GM15510 (cell line): ENCODE results near the gene TMEM151A.

Experiments used
- POLR2A ChIP-seq: IDR thresholded peaks from 3 replicates; pipeline ENCODE4 v1.6.1; 2011; ENCODE audit warnings: borderline replicate concordance; ENCODE audit not compliant: insufficient read length; ENCODE audit errors: extremely low read depth

TMEM151A gene

GRCh38 chr11:66291706-66292542 is at the start of gene TMEM151A:
Gene TMEM151A, plus strand, starts transcription at chr11:66291894. Its CDS starts 120 bp downstream, at chr11:66292014.
- TF ChIP-seq POLR2A, result no peak

GRCh38 chr11:66242095-66242765 is 49.5 kb upstream of the TMEM151A start:
- no peak for TF ChIP-seq POLR2A

DNA sequence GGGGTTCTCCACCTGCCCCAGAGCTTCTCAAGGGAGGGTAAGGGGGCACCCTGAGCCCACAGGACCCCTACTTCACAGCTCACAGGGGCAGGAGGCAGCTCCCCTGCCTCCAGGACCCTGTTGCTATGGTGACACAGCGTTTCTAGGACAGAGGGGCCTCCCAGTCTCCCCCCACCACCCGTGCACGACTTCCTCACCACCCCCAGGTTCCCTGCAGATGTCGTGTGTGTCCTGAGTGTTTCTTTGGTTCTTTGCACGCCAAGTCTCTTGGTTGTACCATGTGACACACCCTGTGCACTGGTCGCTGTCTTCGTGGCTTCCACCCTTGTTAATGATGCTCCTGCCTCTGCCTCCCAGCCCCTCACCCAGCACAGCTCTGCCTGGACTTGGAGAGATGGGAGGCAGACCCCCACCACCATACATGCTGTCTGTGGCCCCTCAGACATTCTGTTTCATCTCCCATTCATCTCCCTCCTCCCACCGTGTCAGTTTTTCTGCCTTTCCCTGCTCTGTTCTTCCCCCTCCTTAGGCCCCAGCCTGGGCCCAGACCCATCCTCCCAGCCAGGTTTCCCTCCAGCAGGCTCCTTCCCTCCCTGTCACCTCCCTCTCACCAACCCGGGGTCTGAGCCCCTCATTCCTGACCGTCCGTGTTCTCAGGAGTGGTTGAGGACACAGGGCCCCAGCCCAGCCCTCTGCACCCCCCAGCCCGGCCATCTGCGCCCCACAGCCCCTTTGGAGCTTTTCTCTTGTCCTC is 47.7 kb upstream of the TMEM151A start:
- TF ChIP-seq POLR2A, result no peak

GRCh38 chr11:66247295-66247694 is 44.4 kb upstream of the TMEM151A start:
- TF ChIP-seq POLR2A, result no peak

DNA sequence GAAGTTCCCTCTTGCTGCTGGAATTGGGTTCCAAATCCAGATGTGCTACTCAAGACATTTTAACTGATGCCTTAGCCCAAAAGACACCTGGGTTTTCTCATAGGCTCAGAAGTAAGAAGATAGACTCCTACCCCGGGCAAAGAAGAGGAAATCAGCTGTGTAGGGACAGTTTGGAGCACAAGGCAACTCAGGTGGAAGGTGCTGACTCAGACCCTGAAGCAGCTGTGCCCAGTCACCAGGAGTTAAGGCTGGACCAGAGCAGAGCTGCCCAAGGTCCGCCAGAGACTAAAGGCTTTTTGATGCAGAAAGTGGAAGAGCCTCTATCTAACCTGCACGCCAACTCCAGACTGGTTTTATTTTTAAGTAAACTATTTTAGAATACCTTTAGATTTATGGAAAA is 43.9 kb upstream of the TMEM151A start:
- TF ChIP-seq POLR2A, result no peak

GRCh38 chr11:66248903-66249302 is 42.8 kb upstream of the TMEM151A start:
- no peak for TF ChIP-seq POLR2A

- no peak for TF ChIP-seq POLR2A
These were observed 39.9 kb upstream of the TMEM151A start for GRCh38 chr11:66251809-66252208.

- no peak for TF ChIP-seq POLR2A
These were observed 33.2 kb upstream of the TMEM151A start for GRCh38 chr11:66258473-66258893.

- TF ChIP-seq POLR2A, result no peak
These were observed 32.5 kb upstream of the TMEM151A start for GRCh38 chr11:66259225-66259624.

DNA sequence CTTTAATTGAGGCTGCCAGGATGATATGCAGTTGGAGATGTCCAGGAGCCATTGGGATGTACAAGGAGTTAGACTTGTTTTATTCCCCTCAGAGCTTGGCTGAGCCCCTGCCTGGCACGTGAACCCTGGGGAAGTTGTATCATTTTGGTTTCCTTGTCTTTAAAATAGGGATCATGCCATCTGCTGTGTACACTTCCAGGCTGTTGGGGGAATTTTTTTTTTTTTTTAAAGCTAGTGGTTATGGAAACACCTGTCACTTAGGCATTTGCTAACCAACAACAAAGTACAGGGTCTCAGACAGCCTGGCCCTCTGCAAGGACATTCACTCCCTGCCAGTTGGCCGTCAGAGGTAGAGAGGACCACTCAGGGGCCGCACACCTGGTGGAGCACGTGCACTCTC is 31.7 kb upstream of the TMEM151A start:
- TF ChIP-seq POLR2A, result no peak

- no peak for TF ChIP-seq POLR2A
These were observed 30.1 kb upstream of the TMEM151A start for GRCh38 chr11:66261578-66261977.

DNA sequence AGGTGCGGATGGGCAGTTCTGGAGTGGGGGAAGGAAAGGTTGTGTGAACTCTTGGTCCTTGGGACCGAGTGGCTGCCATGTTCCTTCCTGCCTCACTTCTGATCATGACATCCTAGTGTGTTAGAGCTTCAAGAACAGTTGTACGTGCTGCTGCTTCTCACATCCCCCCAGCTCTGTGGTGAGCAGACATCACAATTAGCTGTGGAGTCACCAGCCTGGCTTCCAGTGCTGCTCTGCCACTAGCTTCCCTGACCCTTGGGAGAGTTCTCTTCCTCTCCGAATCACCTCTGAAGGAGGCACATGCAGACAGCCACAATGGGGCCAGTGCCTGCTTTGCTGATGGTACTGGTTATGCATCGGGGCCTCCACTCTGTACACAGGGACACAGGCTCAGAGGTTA is 29.5 kb upstream of the TMEM151A start:
- no peak for TF ChIP-seq POLR2A

DNA sequence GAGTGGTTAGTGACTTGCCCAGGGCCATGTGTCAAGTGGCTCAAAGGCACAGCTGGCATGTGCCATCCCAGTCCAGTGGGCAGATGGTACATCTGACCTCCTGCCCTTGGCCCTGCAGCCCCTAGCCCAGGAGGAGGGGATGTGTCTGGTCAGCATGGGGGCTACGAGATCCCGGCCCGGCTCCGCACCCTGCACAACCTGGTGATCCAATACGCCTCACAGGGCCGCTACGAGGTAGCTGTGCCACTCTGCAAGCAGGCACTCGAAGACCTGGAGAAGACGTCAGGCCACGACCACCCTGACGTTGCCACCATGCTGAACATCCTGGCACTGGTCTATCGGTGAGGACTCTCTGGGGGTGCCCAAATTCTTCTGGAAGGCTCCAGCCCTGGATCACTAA is 29.0 kb upstream of the TMEM151A start:
- no peak for TF ChIP-seq POLR2A

GRCh38 chr11:66263231-66263630 is 28.5 kb upstream of the TMEM151A start:
- no peak for TF ChIP-seq POLR2A

- no peak for TF ChIP-seq POLR2A
These were observed 27.9 kb upstream of the TMEM151A start for GRCh38 chr11:66263785-66264184.

- no peak for TF ChIP-seq POLR2A
These were observed 27.3 kb upstream of the TMEM151A start for GRCh38 chr11:66264383-66264782.

- TF ChIP-seq POLR2A, result no peak
These were observed 26.8 kb upstream of the TMEM151A start for GRCh38 chr11:66264914-66265313.
